Chondrocyte (in vitro differentiated cells): ENCODE measurements around the gene GARRE1. TPM values are rescaled to one million over a fixed set of nuclear protein-coding genes. Genes with fewer than 3 reads are reported as not detected.

Experiments
- DNase-seq: peaks from one replicate; pipeline ENCODE4 v3.0.0; 2021; ENCODE audit warnings: mixed read lengths, low spot score
- H3K27ac Mint-ChIP-seq: one replicate; pipeline ENCODE4 v1.8.0; 2021; ENCODE audit warnings: mild to moderate bottlenecking, moderate library complexity, mixed read lengths; ENCODE audit not compliant: unreplicated experiment
- H3K27me3 Mint-ChIP-seq: 2 replicates; pipeline ENCODE4 v1.8.0; 2021; ENCODE audit warnings: low read depth, mixed read lengths
- H3K36me3 Mint-ChIP-seq: 2 replicates; pipeline ENCODE4 v1.8.0; 2021; ENCODE audit warnings: low read depth, mixed read lengths
- H3K4me1 Mint-ChIP-seq: 2 replicates; pipeline ENCODE4 v1.8.0; 2021; ENCODE audit warnings: low read depth, mild to moderate bottlenecking, mixed read lengths
- H3K4me3 Mint-ChIP-seq: one replicate; pipeline ENCODE4 v1.8.0; 2021; ENCODE audit warnings: mild to moderate bottlenecking, moderate library complexity, mixed read lengths; ENCODE audit not compliant: unreplicated experiment
- H3K9me3 Mint-ChIP-seq: 2 replicates; pipeline ENCODE4 v1.8.0; 2021; ENCODE audit warnings: low read depth, mixed read lengths
- total RNA-seq: library from RNA; stranded (reverse); gene quantifications from 3 replicates; pipeline ENCODE4 v1.2.1, GENCODE V29; 2021
- TF ChIP-seq, protein P1 (sequence below): fragments of 200-600 bp; sonication (generic); IDR thresholded peaks from 2 replicates; pipeline ENCODE4 v1.5.0; 2021; ENCODE audit warnings: antibody characterized with exemption, mild to moderate bottlenecking, moderate library complexity

GARRE1 gene
- total RNA-seq, 1 donor from 2014 or later: 24.4 TPM

DNA sequence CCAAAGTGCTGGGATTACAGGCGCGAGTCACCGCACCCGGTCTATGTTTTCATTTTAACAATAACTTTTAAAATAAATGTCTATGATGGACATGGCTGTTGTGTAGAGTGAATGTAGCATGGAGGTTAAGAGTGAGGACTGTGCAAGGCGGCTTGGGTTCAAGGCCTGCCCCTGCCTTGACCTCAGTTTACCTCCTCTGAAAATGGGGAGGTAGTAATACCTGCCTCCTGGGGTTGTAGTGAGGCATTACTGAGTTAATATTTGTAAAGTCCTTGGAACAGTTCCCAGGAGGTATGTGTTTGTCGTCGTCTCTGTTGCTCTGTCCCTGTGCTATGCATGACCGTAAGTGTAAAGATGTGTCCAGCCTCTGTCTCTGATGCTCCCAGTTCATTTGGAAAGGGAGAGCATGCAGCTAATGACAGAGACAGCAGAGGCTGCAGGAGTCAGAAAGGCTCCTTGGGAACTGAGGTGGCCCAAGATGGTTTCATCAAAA lies 9.4 kb downstream of the GARRE1 start:
- no peaks in the 10 kb centered on the region for H3K27me3 Mint-ChIP-seq
- H3K36me3 Mint-ChIP-seq: no peaks in the 10 kb centered on the region
- H3K27ac Mint-ChIP-seq: no peak overlapping the region
- no peaks in the 10 kb centered on the region for H3K9me3 Mint-ChIP-seq
- no peak overlapping the region for H3K4me3 Mint-ChIP-seq
- TF ChIP-seq, protein P1, sequence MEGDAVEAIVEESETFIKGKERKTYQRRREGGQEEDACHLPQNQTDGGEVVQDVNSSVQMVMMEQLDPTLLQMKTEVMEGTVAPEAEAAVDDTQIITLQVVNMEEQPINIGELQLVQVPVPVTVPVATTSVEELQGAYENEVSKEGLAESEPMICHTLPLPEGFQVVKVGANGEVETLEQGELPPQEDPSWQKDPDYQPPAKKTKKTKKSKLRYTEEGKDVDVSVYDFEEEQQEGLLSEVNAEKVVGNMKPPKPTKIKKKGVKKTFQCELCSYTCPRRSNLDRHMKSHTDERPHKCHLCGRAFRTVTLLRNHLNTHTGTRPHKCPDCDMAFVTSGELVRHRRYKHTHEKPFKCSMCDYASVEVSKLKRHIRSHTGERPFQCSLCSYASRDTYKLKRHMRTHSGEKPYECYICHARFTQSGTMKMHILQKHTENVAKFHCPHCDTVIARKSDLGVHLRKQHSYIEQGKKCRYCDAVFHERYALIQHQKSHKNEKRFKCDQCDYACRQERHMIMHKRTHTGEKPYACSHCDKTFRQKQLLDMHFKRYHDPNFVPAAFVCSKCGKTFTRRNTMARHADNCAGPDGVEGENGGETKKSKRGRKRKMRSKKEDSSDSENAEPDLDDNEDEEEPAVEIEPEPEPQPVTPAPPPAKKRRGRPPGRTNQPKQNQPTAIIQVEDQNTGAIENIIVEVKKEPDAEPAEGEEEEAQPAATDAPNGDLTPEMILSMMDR: no peak
- no peak for DNase-seq
- peaks cover 52% of the 10 kb centered on the region for H3K4me1 Mint-ChIP-seq

DNA sequence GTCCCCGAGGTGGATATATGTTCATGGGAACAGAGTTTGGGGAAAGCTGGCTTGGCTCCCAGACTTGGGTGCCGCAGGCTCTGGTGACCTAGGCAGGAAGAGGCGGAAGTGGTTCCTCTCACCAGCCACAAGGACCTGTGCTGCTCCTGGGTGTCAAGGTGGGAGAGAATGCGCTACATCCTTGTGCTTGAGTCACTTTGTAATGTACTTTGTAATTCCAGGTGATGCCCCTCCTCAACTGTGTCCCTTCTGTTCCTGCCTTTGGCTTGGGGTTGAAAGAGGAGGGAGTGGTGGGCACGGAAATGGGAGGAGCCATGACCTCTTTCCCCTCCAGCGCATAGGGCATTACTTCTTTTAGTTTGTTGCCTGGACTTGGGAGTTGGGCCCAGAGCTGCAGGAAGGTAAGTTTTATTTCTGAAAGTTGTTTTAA lies 10.9 kb downstream of the GARRE1 start:
- peaks cover 55% of the 10 kb centered on the region for H3K4me1 Mint-ChIP-seq
- no peak overlapping the region for H3K4me3 Mint-ChIP-seq
- DNase-seq: no peak
- no peaks in the 10 kb centered on the region for H3K27me3 Mint-ChIP-seq
- H3K27ac Mint-ChIP-seq: no peak overlapping the region
- TF ChIP-seq, protein P1: no peak
- H3K9me3 Mint-ChIP-seq: no peaks in the 10 kb centered on the region
- no peaks in the 10 kb centered on the region for H3K36me3 Mint-ChIP-seq

DNA sequence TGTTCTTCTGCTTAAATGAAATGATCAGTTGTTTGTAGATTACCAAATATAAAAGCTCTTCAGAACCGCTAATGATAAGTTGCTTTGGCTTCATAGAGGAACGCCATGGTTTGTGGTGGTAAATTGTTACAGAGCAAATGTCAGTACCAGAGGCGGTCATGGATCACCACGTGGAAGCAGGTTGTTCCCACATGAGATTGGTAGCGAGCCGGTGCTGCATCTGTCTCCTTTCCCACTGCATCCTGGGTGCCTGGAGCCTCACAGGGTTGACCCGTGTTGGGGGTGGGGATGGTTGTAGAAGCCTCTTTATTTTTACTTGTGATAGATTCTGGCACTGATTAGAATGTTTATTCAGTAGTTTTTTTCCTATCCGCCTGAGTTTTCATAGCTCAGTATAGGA lies 14.7 kb downstream of the GARRE1 start:
- Mint-ChIP-seq H3K9me3 (no peaks in the 10 kb centered on the region), H3K27me3 (no peaks in the 10 kb centered on the region), H3K36me3 (peaks cover 1% of the 10 kb centered on the region), H3K4me3 (no peak overlapping the region), H3K27ac (peak overlapping the region; percentile 29), H3K4me1 (peaks cover 61% of the 10 kb centered on the region)
- TF ChIP-seq, protein P1: no peak
- DNase-seq: no peak

DNA sequence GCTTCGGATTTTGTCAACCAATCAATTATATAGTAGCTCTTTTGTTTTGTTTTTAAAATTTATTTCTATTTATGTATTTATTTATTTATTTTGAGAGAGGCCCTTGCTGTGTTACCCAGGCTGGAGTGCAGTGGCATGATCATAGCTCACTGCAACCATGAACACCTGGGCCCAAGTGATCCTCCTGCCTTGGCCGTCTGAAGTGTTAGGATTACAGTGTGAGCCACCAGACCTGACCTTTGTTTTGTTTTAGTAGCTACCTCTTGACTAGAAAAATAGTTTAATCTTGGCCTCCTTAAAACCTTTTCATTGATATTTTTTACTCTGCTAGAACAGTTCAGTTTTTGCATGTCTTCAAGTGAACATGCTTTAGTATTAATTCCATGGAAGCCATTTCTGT lies 15.1 kb downstream of the GARRE1 start:
- Mint-ChIP-seq H3K36me3 (peaks cover 1% of the 10 kb centered on the region), H3K27me3 (no peaks in the 10 kb centered on the region), H3K9me3 (no peaks in the 10 kb centered on the region), H3K27ac (peak overlapping the region; percentile 95), H3K4me3 (no peak overlapping the region), H3K4me1 (peaks cover 63% of the 10 kb centered on the region)
- TF ChIP-seq, protein P1: no peak
- no peak for DNase-seq

DNA sequence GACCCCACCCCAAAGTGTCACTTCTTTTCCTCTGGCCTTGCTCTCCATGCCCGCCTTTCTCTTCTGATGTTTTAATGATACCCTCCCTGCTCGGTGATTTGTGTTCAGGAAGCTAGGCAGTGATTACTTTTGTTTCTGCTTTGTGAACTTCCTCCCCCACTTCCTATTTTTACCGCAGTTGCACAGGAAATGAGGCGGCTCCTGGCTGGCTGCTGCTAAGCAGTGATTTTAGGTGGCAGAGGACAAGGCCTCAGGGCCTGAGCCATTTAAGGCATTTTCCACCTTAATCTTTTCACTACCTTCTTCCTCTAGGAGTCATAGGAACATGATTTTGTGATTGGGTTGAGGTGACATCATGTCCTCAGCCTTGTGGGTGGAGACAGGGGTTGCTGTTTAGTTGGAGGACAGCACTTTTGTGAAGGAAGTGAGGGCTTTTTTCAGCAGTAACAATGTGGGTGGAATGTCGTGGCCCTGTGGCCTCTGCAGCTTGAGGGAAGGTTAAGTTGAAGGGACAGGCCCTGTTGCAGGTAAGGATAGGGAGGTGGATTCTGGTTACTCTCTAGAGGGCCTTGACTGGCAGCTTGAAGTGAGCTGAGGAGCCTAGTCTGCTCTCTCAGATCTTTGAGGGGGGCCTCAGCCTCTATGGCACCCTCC lies 15.7 kb downstream of the GARRE1 start:
- Mint-ChIP-seq H3K4me1 (peaks cover 63% of the 10 kb centered on the region), H3K4me3 (peak overlapping the region; percentile 32), H3K36me3 (peaks cover 1% of the 10 kb centered on the region), H3K27ac (peak overlapping the region; percentile 95), H3K9me3 (no peaks in the 10 kb centered on the region), H3K27me3 (no peaks in the 10 kb centered on the region)
- TF ChIP-seq, protein P1: no peak
- no peak for DNase-seq
